Liver (tissue), 9 donors: ENCODE data around the gene SH3BGRL3. TPM values are rescaled to one million over a fixed set of nuclear protein-coding genes. Genes with fewer than 3 reads are reported as not detected.

Experiments used
- DNase-seq: peaks from one replicate; pipeline ENCODE4 v3.0.0-alpha.2; 2017; ENCODE audit warnings: low spot score
- H3K27ac ChIP-seq, 2 donors: one replicate each; pipeline ENCODE4 v1.7.0; 2013; ENCODE audit warnings: inconsistent platforms in 2 of 2, low read length in 2 of 2, control low read depth in 1 of 2, low read depth in 1 of 2, mild to moderate bottlenecking in 1 of 2
- H3K27me3 ChIP-seq, 4 donors: one replicate each; pipeline versions ENCODE4 v1.6.1 to v1.7.0; 2013; ENCODE audit warnings: low read length in 3 of 4, inconsistent platforms in 1 of 4, mild to moderate bottlenecking in 1 of 4, moderate library complexity in 1 of 4; ENCODE audit not compliant: control insufficient read depth in 4 of 4, insufficient read depth in 4 of 4
- H3K36me3 ChIP-seq, 4 donors: one replicate each; pipeline versions ENCODE4 v1.6.1 to v1.7.0; 2013; ENCODE audit warnings: low read length in 3 of 4, mild to moderate bottlenecking in 3 of 4, low read depth in 1 of 4, moderate library complexity in 1 of 4; ENCODE audit not compliant: control insufficient read depth in 4 of 4, insufficient read depth in 3 of 4
- H3K4me1 ChIP-seq, 4 donors: one replicate each; pipeline versions ENCODE4 v1.6.1 to v1.7.0; 2013; ENCODE audit warnings: low read length in 3 of 4, mild to moderate bottlenecking in 3 of 4, moderate library complexity in 1 of 4; ENCODE audit not compliant: control insufficient read depth in 4 of 4, insufficient read depth in 4 of 4
- H3K4me3 ChIP-seq, 3 donors: one replicate each; pipeline versions ENCODE4 v1.6.1 to v1.7.0; 2013; ENCODE audit warnings: low read length in 3 of 3, control low read depth in 1 of 3, low read depth in 1 of 3, mild to moderate bottlenecking in 1 of 3
- H3K9ac ChIP-seq, 2 donors: one replicate each; pipeline ENCODE4 v1.7.0; 2013; ENCODE audit warnings: low read length in 2 of 2, mild to moderate bottlenecking in 2 of 2, moderate library complexity in 2 of 2, control low read depth in 1 of 2, low read depth in 1 of 2
- H3K9me3 ChIP-seq, 4 donors: one replicate each; pipeline versions ENCODE4 v1.6.1 to v1.7.0; 2013; ENCODE audit warnings: low read length in 3 of 4; ENCODE audit not compliant: control insufficient read depth in 4 of 4
- CTCF ChIP-seq: fragments of 150-350 bp; IDR thresholded peaks from 2 replicates; pipeline ENCODE4 v1.5.1; 2017; ENCODE audit warnings: improper control_type of control experiment, low read depth, low read length; ENCODE audit not compliant: missing input control
- EGR1 ChIP-seq, 2 donors: IDR thresholded peaks; 2 replicates each; pipeline ENCODE4 v1.6.1; 2016 to 2018; ENCODE audit warnings: antibody characterized with exemption in 2 of 2, low read depth in 2 of 2
- FOXA2 ChIP-seq: IDR thresholded peaks from 2 replicates; pipeline ENCODE4 v1.6.1; 2016; ENCODE audit warnings: antibody characterized with exemption
- GABPA ChIP-seq, 2 donors: IDR thresholded peaks in 1 of 2; conservative IDR thresholded peaks in 1 of 2; 2 replicates each; pipeline ENCODE4 v1.6.1; 2016; ENCODE audit warnings: antibody characterized with exemption in 2 of 2, mild to moderate bottlenecking in 1 of 2, moderate library complexity in 1 of 2
- HNF4A ChIP-seq, 2 donors: conservative IDR thresholded peaks; 2 replicates each; pipeline ENCODE4 v1.6.1; 2016; ENCODE audit warnings: antibody characterized with exemption in 2 of 2, mild to moderate bottlenecking in 2 of 2
- HNF4G ChIP-seq: IDR thresholded peaks from 2 replicates; pipeline ENCODE4 v1.6.1; 2016; ENCODE audit warnings: antibody characterized with exemption
- JUND ChIP-seq, 2 donors: IDR thresholded peaks; 2 replicates each; pipeline ENCODE4 v1.6.1; 2016; ENCODE audit warnings: antibody characterized with exemption in 2 of 2
- NR2F2 ChIP-seq: IDR thresholded peaks from 2 replicates; pipeline ENCODE4 v1.6.1; 2016; ENCODE audit warnings: antibody characterized with exemption
- RAD21 ChIP-seq, 2 donors: IDR thresholded peaks; 2 replicates each; pipeline ENCODE4 v1.6.1; 2016; ENCODE audit warnings: antibody characterized with exemption in 2 of 2, mild to moderate bottlenecking in 2 of 2
- RXRA ChIP-seq, 2 donors: IDR thresholded peaks; 2 replicates each; pipeline ENCODE4 v1.6.1; 2017 to 2018; ENCODE audit warnings: antibody characterized with exemption in 2 of 2, mild to moderate bottlenecking in 1 of 2
- SP1 ChIP-seq: IDR thresholded peaks from 2 replicates; pipeline ENCODE4 v1.6.1; 2018; ENCODE audit warnings: antibody characterized with exemption, mild to moderate bottlenecking
- YY1 ChIP-seq: IDR thresholded peaks from 2 replicates; pipeline ENCODE4 v1.6.1; 2016; ENCODE audit warnings: antibody characterized with exemption, mild to moderate bottlenecking
- ZBTB33 ChIP-seq: IDR thresholded peaks from 2 replicates; pipeline ENCODE4 v1.6.1; 2016; ENCODE audit warnings: antibody characterized with exemption
- WGBS: extraction: QIAGEN DNeasy Blood & Tissue Kit; methylation state at CpG from one replicate; pipeline ENCODE4 v1.1.7; 2013; 5-methylcytosine and 5-hydroxymethylcytosine counted together
- polyA plus RNA-seq, 2 donors: library from polyadenylated mRNA; stranded (reverse) in 1 of 2; unstranded in 1 of 2; fragments of 200-250 nt in 1 of 2; fragments of >200 nt in 1 of 2; fragmentation: Nextera tagmentation in 1 of 2; extraction: Ambion mirVana in 1 of 2; gene quantifications; one replicate each; pipeline versions ENCODE4 v1.2.1 to v1.2.3, GENCODE V29; 2013 to 2015
- total RNA-seq, 2 donors: library from RNA; depleted of rRNA; stranded (reverse); fragments of >200 nt; gene quantifications; one replicate each; pipeline ENCODE4 v1.2.3, GENCODE V29; 2014
- TF ChIP-seq, protein P1 (sequence below): IDR thresholded peaks from 2 replicates; pipeline ENCODE4 v1.6.1; 2016; ENCODE audit warnings: antibody characterized with exemption
- TF ChIP-seq, protein P2 (sequence below): IDR thresholded peaks from 2 replicates; pipeline ENCODE4 v1.6.1; 2016; ENCODE audit warnings: antibody characterized with exemption
- donor health status: healthy.
- donor health status: healthy.
- donor health status: healthy.
- donor health status: healthy.
- donor health status: healthy.

Gene SH3BGRL3
- total and polyA plus RNA-seq, 4 donors = 4.5 to 93.2 (median 23.0) TPM

- H3K9me3 ChIP-seq = no peaks in the 10 kb centered on the region
- peak; percentile 82 for DNase-seq
- H3K27ac ChIP-seq = peak overlapping the region; percentile 48 to 61
- peaks cover 15 to 43% (median 33%) of the 10 kb centered on the region in 4 donors for H3K4me1 ChIP-seq
- H3K27me3 ChIP-seq = no peaks in the 10 kb centered on the region
- H3K36me3 ChIP-seq = peaks cover 0 to 14% (median 6%) of the 10 kb centered on the region in 4 donors
- H3K4me3 ChIP-seq = no peak overlapping the region
- 48% methylated on average over 3 of the region's 3 CpGs for WGBS
- TF ChIP-seq SP1 (no peak), CTCF (peak; percentile 81), HNF4A (conservative IDR thresholded peaks at IDR 0.05) (peak in 1 of 2 donors; percentile 14), JUND (IDR thresholded peaks at IDR 0.05) (peak in 1 of 2 donors; percentile 57), RAD21 (IDR thresholded peaks at IDR 0.05) (peak; percentile 87 to 90), YY1 (no peak), RXRA (IDR thresholded peaks at IDR 0.05) (peak; percentile 39 to 70), GABPA (IDR thresholded peaks at IDR 0.05 in 1 of 2, conservative IDR thresholded peaks at IDR 0.05 in 1 of 2) (no peak)
- TF ChIP-seq, protein P1, sequence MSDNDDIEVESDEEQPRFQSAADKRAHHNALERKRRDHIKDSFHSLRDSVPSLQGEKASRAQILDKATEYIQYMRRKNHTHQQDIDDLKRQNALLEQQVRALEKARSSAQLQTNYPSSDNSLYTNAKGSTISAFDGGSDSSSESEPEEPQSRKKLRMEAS = no peak
- peak overlapping the region in 1 of 2 donors; percentile 34 for H3K9ac ChIP-seq
Measured at GRCh38 chr1:26275580-26276431, 4.1 kb upstream of the SH3BGRL3 start.

- Histone ChIP-seq H3K9me3 (no peaks in the 10 kb centered on the region), H3K4me1 (peaks cover 17 to 50% (median 33%) of the 10 kb centered on the region in 4 donors), H3K4me3 (no peak overlapping the region), H3K27ac (peak overlapping the region; percentile 58 to 61), H3K9ac (peak overlapping the region in 1 of 2 donors; percentile 34), H3K36me3 (peaks cover 0 to 11% (median 4%) of the 10 kb centered on the region in 4 donors), H3K27me3 (no peaks in the 10 kb centered on the region)
- DNase-seq = no peak
- WGBS = 81% methylated on average over 2 of the region's 2 CpGs
- TF ChIP-seq RXRA (IDR thresholded peaks at IDR 0.05) = no peak
- TF ChIP-seq NR2F2 = no peak
- no peak for TF ChIP-seq FOXA2
Measured at GRCh38 chr1:26276432-26276838, 3.5 kb upstream of the SH3BGRL3 start.

- Histone ChIP-seq H3K4me3 (no peak overlapping the region), H3K9me3 (no peaks in the 10 kb centered on the region), H3K27ac (peak overlapping the region; percentile 58 to 61), H3K36me3 (peaks cover 0 to 4% (median 0%) of the 10 kb centered on the region in 4 donors), H3K9ac (peak overlapping the region in 1 of 2 donors; percentile 15), H3K27me3 (no peaks in the 10 kb centered on the region), H3K4me1 (peaks cover 17 to 51% (median 33%) of the 10 kb centered on the region in 4 donors)
- DNase-seq = no peak
- no peak for TF ChIP-seq EGR1 (IDR thresholded peaks at IDR 0.05; ENCODE audit: low read depth in 2 of 2)
- TF ChIP-seq HNF4A (conservative IDR thresholded peaks at IDR 0.05) = peak in 1 of 2 donors; percentile 18
- TF ChIP-seq SP1 = peak; percentile 66
- TF ChIP-seq YY1 = no peak
- TF ChIP-seq, protein P2, sequence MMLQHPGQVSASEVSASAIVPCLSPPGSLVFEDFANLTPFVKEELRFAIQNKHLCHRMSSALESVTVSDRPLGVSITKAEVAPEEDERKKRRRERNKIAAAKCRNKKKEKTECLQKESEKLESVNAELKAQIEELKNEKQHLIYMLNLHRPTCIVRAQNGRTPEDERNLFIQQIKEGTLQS = no peak
- no peak for TF ChIP-seq ZBTB33
- no peak for TF ChIP-seq HNF4G
- no peak for TF ChIP-seq CTCF
- whole genome bisulfite sequencing = 36% methylated on average over 3 of the region's 3 CpGs
Measured at GRCh38 chr1:26277261-26277661, 2.6 kb upstream of the SH3BGRL3 start.
